NCI-H526 (cell line): ENCODE measurements around the gene TROAP.
A peak's percentile ranks its signal among the peaks of the same experiment; 100 is the strongest.
"Not testable (repeated sequence)": the region's sequence is repeated elsewhere in the genome, so short reads cannot be mapped to it uniquely, and the experiment has no call there.

Experiments
- DNase-seq, 2 experiments: peaks; one replicate each; lab custom pipeline; 2025; lab: John Stamatoyannopoulos, UW

Gene TROAP

GRCh38 chr12:49294086-49294803 lies 28.8 kb upstream of the TROAP start:
- peak; percentile 75 to 88 for DNase-seq

GRCh38 chr12:49294804-49295081 lies 28.3 kb upstream of the TROAP start:
- no peak for DNase-seq

- DNase-seq: peak in 1 of 2 experiments; percentile 71
These were observed 27.7 kb upstream of the TROAP start, which contains the start of gene PRPH for GRCh38 chr12:49295082-49295936. PRPH (plus strand) TSS chr12:49295147; CDS start chr12:49295201, 54 bp downstream.

DNA sequence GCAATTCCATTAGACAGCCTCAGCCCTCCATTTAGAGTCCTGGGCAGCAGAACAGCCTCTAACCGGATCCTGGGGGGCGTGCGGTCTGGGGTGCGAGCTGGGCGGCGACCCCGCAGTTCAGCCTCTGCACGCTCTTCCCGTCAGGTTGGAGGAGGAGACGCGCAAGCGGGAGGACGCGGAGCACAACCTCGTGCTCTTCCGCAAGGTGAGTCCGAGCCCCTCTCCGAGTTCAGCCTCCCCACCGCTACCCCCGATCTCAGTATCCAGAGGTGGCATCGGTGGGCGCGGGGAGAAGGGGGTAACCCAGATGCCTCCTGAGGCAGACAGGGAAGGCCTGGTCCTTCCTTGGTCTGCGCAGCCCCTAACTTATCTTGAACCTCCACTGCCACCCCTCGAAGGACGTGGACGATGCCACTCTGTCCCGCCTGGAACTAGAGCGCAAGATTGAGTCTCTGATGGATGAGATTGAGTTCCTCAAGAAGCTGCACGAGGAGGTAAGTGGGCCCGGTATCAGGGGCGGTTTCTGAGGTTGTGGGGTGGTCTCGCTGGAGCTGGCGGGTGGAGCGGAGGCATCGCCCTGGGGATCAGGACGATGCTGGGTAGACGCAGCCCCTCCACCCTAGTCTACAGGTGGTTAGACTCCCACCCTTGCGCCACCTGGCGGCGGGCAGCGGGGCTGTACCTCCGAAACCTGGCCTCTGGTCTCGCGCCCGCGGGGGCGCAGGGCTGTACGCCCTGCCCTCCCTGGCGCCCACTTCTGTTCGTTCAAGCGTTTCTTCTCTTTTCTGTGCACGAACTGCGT lies 26.8 kb upstream of the TROAP start:
- DNase-seq: peak; percentile 68 to 88

DNA sequence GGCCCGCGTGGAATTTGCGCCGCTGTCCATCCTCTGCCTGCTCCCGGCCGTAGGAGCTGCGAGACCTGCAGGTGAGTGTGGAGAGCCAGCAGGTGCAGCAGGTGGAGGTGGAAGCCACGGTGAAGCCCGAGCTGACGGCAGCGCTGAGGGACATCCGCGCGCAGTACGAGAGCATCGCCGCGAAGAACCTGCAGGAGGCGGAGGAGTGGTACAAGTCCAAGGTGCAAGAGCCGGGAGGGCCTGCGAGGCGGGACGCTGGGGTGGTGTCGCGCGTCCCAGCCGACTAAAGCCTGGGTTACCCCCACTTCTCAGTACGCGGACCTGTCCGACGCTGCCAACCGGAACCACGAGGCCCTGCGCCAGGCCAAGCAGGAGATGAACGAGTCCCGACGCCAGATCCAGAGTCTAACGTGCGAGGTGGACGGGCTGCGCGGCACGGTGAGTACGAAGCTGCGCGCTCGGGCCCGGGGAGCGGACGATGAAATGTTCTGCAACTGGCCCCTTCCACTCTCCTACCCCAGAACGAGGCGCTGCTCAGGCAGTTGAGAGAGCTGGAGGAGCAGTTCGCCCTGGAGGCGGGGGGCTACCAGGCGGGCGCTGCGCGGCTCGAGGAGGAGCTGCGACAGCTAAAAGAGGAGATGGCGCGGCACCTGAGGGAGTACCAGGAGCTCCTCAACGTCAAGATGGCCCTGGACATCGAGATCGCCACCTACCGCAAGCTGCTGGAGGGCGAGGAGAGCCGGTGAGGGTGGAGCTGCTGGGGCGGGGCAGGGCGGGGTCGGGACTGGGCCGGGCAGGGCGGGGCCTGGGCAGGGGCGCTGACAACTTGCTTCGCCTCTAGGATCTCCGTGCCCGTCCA lies 26.0 kb upstream of the TROAP start:
- peak; percentile 68 to 84 for DNase-seq

GRCh38 chr12:49297695-49298060 lies 25.4 kb upstream of the TROAP start:
- DNase-seq: no peak

GRCh38 chr12:49298160-49298559 lies 24.9 kb upstream of the TROAP start:
- peak in 1 of 2 experiments; percentile 36 for DNase-seq

- no peak for DNase-seq
These were observed 21.3 kb upstream of the TROAP start for GRCh38 chr12:49301760-49302159.

DNA sequence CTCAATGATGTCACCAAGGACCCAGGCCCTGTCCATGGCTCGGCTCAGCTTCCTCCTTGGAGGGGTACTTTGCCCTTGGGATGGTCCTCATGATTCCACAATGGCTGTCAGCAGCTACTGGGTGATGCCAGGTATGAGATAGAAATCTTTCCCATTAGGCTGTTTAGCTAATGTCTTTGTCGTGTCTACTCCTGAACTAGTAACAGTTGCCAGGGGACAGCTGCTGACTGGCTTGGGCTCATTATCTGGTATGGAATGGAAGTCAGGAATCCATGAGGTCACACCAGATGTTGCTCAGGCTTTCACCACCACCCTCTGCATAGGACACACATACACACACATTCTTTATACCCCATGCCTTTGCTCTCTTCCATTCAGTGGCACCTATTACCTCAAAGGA lies 18.9 kb upstream of the TROAP start:
- no peak for DNase-seq

- no peak for DNase-seq
These were observed 17.1 kb upstream of the TROAP start for GRCh38 chr12:49305762-49306510.

- no peak for DNase-seq
These were observed 13.7 kb upstream of the TROAP start for GRCh38 chr12:49309386-49309785.

GRCh38 chr12:49310451-49311000 lies 12.5 kb upstream of the TROAP start:
- DNase-seq: not testable (repeated sequence)

DNA sequence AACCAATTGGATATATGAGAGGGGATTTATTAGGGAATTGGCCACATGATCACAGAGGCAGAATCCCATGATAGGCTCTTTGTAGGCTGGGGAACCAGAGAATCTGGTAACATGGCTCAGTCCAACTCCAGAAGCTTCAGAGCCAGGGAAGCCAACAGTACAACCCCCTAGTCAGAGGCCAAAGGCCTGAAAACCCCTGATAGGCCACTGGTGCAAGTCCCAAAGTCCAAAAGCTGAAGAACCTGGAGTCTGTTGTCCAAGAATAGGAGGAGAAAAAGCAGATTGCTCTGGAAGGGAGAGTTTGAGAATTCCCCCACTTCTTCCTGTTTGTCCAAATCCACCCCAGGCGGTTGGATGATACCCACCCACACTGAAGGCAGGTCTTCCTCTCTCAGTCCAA lies 8.2 kb upstream of the TROAP start:
- DNase-seq: no peak

GRCh38 chr12:49317118-49317517 lies 5.9 kb upstream of the TROAP start:
- DNase-seq: not testable (repeated sequence)

DNA sequence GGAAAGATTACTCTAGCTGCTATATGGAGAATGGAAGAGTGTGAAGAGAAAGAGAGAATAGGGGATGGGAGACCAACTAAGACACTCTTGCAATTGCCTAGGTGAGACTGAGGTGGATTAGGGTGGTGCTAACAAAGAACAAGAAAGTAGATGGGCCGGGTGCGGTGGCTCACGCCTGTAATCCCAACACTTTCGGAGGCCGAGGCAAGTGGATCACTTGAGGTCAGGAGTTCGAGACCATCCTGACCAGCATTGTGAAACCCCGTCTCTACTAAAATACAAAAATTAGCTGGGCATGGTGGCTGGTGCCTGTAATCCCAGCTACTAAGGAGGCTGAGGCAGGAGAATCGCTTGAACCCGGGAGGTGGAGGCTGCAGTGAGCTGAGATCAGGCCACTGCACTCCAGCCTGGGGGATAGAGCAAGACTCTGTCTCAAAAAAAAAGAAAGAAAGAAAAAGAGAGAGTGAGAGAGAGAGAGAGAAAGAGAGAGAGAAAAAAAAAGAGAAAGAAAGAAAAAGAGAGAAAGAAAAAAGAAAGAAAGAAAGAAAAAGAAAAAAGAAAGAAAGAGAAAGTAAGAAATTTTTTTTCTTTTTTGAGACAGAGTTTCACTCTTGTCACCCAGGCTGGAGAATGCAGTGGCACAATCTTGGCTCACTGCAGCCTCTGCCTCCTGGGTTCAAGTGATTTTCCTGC lies 2.5 kb upstream of the TROAP start:
- DNase-seq: not testable (repeated sequence)

DNA sequence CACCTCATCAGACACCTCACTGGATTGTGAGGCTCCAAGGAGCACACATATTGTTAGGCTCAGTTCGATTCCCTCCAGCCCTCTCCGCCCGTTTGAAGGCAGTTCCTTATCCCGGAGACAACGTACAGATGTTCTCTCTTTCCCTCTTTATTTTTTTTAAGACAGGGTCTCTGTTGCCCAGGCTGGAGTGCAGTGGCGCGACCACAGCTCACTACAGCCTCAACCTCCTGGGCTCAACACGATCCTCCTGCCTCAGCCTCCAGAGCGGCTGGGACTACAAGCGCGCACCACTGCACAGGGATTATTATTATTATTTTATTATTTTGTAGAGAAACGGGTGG lies 718 bp upstream of the TROAP start:
- DNase-seq: no peak

DNA sequence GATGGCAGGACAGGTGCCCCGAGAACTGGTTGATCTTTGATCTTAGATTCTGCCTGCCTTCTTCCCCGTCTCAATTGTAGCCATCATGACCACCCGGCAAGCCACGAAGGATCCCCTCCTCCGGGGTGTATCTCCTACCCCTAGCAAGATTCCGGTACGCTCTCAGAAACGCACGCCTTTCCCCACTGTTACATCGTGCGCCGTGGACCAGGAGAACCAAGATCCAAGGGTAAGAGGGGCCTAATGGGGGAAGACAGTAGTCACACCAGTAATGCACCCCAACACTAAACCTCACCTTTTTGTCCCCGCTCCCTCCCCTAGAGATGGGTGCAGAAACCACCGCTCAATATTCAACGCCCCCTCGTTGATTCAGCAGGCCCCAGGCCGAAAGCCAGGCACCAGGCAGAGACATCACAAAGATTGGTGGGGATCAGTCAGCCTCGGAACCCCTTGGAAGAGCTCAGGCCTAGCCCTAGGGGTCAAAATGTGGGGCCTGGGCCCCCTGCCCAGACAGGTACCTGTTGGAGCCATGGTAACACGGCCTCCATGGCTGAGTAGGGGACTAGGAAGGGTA lies 556 bp downstream of the TROAP start:
- DNase-seq: no peak

- DNase-seq: no peak
These were observed 2.6 kb downstream of the TROAP start for GRCh38 chr12:49325606-49326005.

GRCh38 chr12:49327368-49327767 lies 4.3 kb downstream of the TROAP start:
- no peak for DNase-seq

DNA sequence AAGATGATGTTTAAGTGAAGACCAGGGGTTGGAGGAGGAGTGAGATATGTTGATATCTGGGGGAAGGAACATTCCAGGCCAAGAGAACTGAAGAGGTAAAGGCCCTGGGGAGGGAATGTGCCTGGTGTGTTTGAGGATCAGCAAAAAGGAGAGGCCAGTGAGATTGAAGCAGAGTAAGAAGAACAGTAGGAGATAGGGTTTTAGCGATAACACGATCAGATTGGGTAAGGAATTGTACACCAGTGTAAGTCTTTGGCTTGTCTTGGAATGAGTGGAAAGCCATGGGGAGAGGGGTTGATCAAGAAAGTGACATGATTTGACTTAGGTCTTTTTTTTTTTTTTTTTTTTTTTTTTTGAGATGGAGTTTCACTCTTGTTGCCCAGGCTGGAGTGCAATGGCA lies 4.8 kb downstream of the TROAP start:
- no peak for DNase-seq
